H1 (cell line): Measurements from ENCODE around the gene PPP1R12B.
"Not testable (repeated sequence)": the region's sequence is repeated elsewhere in the genome, so short reads cannot be mapped to it uniquely, and the experiment has no call there.

Source experiments
- CEBPB ChIP-seq: IDR thresholded peaks from 2 replicates; pipeline ENCODE4 v1.6.1; 2012; ENCODE audit warnings: low read depth, low read length
- CHD2 ChIP-seq: IDR thresholded peaks from 2 replicates; pipeline ENCODE4 v1.6.1; 2012; ENCODE audit warnings: low read length, improper control_type of control experiment
- CTCF ChIP-seq, 3 experiments: IDR thresholded peaks; 1 replicate in 2 of 3; 2 replicates in 1 of 3; pipeline versions ENCODE4 v1.5.1 to v1.6.1; 2011; ENCODE audit warnings: low read length in 3 of 3, mild to moderate bottlenecking in 3 of 3, inconsistent platforms in 2 of 3, low read depth in 1 of 3, moderate library complexity in 1 of 3; ENCODE audit not compliant: insufficient read depth in 1 of 3; ENCODE audit errors: control extremely low read depth in 1 of 3
- TBP ChIP-seq: IDR thresholded peaks from 2 replicates; pipeline ENCODE4 v1.6.1; 2011; ENCODE audit warnings: low read depth, low read length, improper control_type of control experiment

GRCh38 chr1:202406896-202407295 lies 58.4 kb downstream of the PPP1R12B start:
- TF ChIP-seq CTCF (IDR thresholded peaks at IDR 0.05; ENCODE audit: control extremely low read depth in 1 of 3, insufficient read depth in 1 of 3, low read depth in 1 of 3, low read length in 3 of 3); TBP; CEBPB; CHD2: not testable (repeated sequence)
